ENCODE data around the gene AMN.

DNA sequence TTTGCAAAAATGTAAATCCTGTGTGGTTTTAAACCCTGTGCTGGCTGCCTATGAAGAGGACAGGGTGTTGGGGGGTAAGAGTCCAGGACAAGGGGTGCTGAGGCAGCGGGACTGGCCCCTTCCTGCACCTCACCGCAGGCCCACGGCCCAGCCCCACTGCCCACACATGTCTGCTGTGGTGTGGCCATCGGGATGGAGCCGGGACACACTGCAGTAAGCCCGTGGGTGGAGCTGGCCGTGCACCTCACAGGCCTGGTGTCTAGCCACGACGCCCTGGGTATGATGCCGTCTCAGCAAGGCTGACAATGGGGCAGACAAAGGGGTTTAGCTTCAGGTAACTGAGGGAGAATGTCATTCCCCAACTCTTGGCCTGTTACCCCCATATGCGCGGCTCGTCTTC, 19.6 kb downstream of the AMN start:
- TF ChIP-seq, protein P1, sequence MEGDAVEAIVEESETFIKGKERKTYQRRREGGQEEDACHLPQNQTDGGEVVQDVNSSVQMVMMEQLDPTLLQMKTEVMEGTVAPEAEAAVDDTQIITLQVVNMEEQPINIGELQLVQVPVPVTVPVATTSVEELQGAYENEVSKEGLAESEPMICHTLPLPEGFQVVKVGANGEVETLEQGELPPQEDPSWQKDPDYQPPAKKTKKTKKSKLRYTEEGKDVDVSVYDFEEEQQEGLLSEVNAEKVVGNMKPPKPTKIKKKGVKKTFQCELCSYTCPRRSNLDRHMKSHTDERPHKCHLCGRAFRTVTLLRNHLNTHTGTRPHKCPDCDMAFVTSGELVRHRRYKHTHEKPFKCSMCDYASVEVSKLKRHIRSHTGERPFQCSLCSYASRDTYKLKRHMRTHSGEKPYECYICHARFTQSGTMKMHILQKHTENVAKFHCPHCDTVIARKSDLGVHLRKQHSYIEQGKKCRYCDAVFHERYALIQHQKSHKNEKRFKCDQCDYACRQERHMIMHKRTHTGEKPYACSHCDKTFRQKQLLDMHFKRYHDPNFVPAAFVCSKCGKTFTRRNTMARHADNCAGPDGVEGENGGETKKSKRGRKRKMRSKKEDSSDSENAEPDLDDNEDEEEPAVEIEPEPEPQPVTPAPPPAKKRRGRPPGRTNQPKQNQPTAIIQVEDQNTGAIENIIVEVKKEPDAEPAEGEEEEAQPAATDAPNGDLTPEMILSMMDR (IDR thresholded peaks at IDR 0.05) = no peak
- TF ChIP-seq EP300 (IDR thresholded peaks at IDR 0.05) (no peak), POLR2AphosphoS5 (IDR thresholded peaks at IDR 0.05) (no peak), POLR2A (IDR thresholded peaks at IDR 0.05) (no peak)
